Loucy (cell line): ENCODE data around the gene PECR.

Experiments
- CTCF ChIP-seq: fragments of 200-600 bp; sonication (generic); conservative IDR thresholded peaks from 2 replicates; pipeline ENCODE4 v1.5.1; 2014; ENCODE audit warnings: mild to moderate bottlenecking, antibody characterized with exemption, low read length
- EZH2phosphoT487 ChIP-seq: fragments of 200-600 bp; IDR thresholded peaks from 2 replicates; pipeline ENCODE4 v1.6.1; 2018; ENCODE audit warnings: antibody characterized with exemption, mild to moderate bottlenecking, moderate library complexity, borderline replicate concordance

GRCh38 chr2:216108310-216108966 is 26.8 kb upstream of the PECR start:
- TF ChIP-seq CTCF (no peak), EZH2phosphoT487 (no peak)
